Activated T-cell treated with anti-CD3 and anti-CD28 coated beads, Interleukin-2, amount 50 U/mL, for 4 hours (primary cell): ENCODE results near the gene B3GAT1. TPM values are rescaled to one million over a fixed set of nuclear protein-coding genes. Genes with fewer than 3 reads are reported as not detected.
A peak's percentile ranks its signal among the peaks of the same experiment; 100 is the strongest.
"Not testable (repeated sequence)": the region's sequence is repeated elsewhere in the genome, so short reads cannot be mapped to it uniquely, and the experiment has no call there.

Experiments used
- ATAC-seq, 2 donors: fragments of 200-7000 bp; cut with Tn5 transposase; one replicate each; pipeline ENCODE4 v1.10.0; 2021
- DNase-seq: peaks from one replicate; pipeline ENCODE4 v3.0.0-alpha.2; 2020
- H3K27me3 Mint-ChIP-seq: one replicate; pipeline ENCODE4 v1.8.0; 2021; ENCODE audit warnings: low read depth, mixed read lengths
- H3K36me3 Mint-ChIP-seq: one replicate; pipeline ENCODE4 v1.8.0; 2022; ENCODE audit warnings: mixed read lengths; ENCODE audit not compliant: insufficient read depth
- H3K4me1 Mint-ChIP-seq: one replicate; pipeline ENCODE4 v1.8.0; 2021; ENCODE audit warnings: low read depth, mixed read lengths
- H3K4me3 Mint-ChIP-seq: one replicate; pipeline ENCODE4 v1.8.0; 2021; ENCODE audit warnings: mild to moderate bottlenecking, moderate library complexity, mixed read lengths
- H3K9me3 Mint-ChIP-seq: one replicate; pipeline ENCODE4 v1.8.0; 2021; ENCODE audit warnings: mixed read lengths
- total RNA-seq, 3 donors: library from RNA; stranded (reverse); gene quantifications; one replicate each; pipeline ENCODE4 v1.2.1, GENCODE V29; 2021

Gene B3GAT1, protein sequence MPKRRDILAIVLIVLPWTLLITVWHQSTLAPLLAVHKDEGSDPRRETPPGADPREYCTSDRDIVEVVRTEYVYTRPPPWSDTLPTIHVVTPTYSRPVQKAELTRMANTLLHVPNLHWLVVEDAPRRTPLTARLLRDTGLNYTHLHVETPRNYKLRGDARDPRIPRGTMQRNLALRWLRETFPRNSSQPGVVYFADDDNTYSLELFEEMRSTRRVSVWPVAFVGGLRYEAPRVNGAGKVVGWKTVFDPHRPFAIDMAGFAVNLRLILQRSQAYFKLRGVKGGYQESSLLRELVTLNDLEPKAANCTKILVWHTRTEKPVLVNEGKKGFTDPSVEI
- under 1 TPM; 0.05 to 0.50 (median 0.33) TPM for total RNA-seq

DNA sequence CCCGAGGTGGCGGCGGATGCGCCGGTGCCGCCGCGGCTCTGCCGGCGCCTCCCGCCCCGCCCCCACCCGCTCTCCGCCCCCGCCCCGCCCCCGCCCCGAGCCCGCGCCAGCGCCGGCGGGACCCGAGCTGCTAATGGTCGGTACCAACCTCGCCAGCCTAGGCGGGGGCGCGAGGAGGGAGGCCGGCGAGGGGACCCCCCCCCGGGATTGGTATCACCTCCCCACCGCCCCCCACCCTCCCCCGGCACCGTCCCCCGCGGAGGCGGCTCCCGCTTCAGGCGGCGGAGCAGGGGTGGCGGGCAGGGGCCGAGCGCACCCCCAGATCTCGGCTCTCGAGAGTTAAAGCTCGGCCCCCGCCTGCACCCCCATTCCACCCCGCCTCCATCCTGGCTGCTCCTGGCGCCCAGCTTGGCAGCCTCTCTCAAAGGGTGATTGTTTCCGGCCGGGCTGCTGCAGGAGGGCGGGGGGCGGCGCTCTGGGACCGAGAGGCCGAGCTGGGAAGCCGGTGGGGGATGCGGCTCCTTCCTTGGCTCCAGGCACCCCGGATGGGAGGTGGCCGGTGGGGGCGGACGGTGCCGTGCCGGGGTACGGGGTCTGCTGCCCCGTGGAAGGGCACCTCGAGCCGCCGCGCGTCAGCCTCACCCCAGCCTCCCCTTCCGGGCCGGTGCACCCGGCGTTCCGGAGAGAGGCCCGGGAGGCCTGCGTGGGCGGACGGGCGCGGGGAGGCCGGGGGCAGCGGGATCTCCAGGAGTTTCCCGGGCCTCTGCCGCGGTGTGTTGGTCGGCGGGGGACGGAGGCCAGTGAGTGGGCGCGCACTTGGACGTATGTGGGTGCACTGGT is at the start of gene B3GAT1:
Gene B3GAT1, minus strand, starts transcription at position 40 of the 840 bp plus-strand sequence. CDS start 24,583 bp downstream, outside the sequence.
- H3K9me3 Mint-ChIP-seq: no peaks in the 10 kb centered on the region
- H3K4me1 Mint-ChIP-seq: peaks cover 11% of the 10 kb centered on the region
- peaks cover 61% of the 10 kb centered on the region for H3K27me3 Mint-ChIP-seq
- DNase-seq (no peak), ATAC-seq (peak; percentile 43 to 46)
- H3K4me3 Mint-ChIP-seq: peak within 1 kb of the TSS; percentile 71
- H3K36me3 Mint-ChIP-seq: no peaks in the 10 kb centered on the region

DNA sequence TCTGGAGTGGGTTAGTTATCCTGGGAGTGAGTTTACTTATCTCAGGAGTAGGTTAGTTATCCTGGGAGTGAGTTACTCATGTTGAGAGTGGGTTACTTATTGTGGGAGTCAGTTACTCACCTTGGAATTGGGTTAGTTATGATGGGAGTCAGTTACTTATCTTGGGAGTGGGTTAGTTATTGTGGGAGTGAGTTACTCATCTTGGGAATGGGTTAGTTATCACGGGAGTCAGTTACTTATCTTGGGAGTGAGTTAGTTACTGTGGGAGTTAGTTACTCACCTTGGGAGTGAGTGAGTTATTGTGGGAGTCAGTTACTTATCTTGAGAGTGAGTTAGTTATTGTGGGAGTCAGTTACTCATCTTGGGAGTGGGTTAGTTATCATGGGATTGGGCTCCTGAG is 49.6 kb upstream of the B3GAT1 start:
- peaks cover 3% of the 10 kb centered on the region for H3K9me3 Mint-ChIP-seq
- H3K27me3 Mint-ChIP-seq: peaks cover 22% of the 10 kb centered on the region
- no peak for DNase-seq
- ATAC-seq: no peak
- no peaks in the 10 kb centered on the region for H3K4me1 Mint-ChIP-seq
- no peak overlapping the region for H3K4me3 Mint-ChIP-seq
- H3K36me3 Mint-ChIP-seq: no peaks in the 10 kb centered on the region

DNA sequence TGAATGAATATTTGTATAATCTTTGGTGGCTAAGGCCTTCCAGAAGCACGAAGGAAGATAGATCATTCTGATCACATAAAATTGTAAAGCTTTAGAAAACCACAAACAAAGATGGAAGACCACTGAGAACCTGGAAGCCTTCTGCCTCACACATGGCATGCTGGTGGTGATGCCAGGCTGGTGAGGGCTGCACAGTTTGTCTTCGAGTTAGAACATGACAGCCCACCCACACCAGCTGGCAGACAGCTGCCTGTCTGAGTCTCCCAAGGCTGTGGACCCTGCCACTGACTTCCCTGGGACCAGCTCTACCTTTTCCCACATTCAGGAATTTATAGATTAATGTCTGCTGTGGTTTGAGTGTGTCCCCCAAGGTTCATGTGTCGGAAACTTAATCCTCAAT is 48.8 kb upstream of the B3GAT1 start:
- DNase-seq (no peak), ATAC-seq (no peak)
- peaks cover 22% of the 10 kb centered on the region for H3K27me3 Mint-ChIP-seq

DNA sequence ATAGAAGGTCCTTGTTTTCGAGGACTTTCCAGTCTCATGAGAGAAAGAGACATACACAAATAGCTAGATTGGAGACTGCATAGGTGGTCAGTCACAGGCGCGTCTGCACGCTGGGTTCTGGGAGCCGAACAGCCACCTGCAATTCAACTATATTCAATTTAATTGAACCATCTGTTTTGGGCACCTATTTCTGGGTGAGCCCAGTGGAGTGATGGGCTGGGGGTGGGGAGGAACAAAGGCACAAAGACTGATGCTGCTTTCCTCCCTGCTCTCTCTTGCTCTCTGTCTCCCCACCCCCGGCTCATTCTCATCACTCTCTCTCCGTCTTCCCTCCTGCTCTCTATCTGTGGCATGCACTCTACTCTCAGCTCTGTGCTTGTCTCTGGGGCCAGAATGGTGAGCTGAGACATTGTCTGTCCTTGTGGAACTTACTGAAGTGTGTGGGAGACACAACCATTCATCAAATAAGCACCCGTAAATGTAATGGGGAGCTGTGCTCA is 48.1 kb upstream of the B3GAT1 start:
- peaks cover 19% of the 10 kb centered on the region for H3K27me3 Mint-ChIP-seq
- no peaks in the 10 kb centered on the region for H3K36me3 Mint-ChIP-seq
- peaks cover 3% of the 10 kb centered on the region for H3K9me3 Mint-ChIP-seq
- no peaks in the 10 kb centered on the region for H3K4me1 Mint-ChIP-seq
- ATAC-seq (no peak), DNase-seq (no peak)
- no peak overlapping the region for H3K4me3 Mint-ChIP-seq

More for the DNA sequence above, 48.8 kb upstream of the B3GAT1 start:
- Mint-ChIP-seq H3K36me3 (no peaks in the 10 kb centered on the region), H3K9me3 (peaks cover 3% of the 10 kb centered on the region), H3K4me3 (no peak overlapping the region), H3K4me1 (no peaks in the 10 kb centered on the region)

DNA sequence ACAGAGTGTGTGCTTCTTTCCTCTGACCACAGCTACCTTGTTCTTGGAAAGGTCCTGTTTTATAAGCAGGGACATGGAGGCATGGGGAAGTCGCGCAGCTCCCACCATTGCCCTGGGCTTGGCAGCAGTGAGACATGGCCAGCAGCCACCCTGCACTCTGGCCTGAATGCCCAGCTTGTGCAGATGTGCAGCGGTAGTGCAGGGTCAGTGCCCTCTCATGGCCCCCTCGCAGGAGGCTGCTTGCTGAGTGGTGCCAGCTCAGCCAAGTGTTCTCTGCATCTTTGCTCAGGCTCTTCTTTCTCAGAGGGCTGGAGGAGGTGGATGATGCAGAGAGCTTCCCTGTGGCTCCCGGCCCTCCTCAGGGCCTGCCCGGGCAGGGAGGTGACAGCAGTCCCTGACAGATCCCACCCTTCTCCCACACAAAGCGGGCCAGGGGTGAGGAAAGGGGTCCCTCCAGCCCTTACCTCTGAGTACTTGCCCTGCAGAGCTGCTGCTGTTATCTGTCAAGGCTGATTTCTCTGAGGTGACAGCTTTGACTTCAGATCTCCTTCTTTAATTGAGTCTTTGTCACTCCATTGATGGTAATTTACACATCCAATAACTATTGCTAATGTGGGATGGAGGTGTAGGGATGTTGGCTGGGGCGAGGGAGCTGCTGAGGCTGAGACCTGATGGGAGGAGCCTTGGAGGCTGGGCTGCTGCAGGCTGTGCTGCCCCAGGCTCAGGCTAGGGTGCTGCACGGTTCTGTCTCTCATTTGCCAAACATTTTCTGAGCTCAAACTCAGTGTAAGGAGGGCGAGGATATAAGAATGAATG is 47.4 kb upstream of the B3GAT1 start:
- no peaks in the 10 kb centered on the region for H3K36me3 Mint-ChIP-seq

DNA sequence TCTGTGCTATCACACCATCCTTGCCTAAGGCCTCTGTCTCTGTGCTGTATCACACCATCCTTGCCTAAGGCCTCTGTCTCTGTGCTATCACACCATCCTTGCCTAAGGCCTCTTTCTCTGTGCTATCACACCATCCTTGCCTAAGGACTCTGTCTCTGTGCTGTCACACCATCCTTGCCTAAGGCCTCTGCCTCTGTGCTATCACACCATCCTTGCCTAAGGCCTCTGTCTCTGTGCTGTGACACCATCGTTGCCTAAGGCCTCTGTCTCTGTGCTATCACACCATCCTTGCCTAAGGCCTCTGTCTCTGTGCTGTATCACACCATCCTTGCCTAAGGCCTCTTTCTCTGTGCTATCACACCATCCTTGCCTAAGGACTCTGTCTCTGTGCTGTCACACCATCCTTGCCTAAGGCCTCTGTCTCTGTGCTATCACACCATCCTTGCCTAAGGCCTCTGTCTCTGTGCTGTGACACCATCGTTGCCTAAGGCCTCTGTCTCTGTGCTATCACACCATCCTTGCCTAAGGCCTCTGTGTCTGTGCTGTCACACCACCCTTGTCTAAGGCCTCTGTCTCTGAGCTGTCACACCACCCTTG is 45.5 kb upstream of the B3GAT1 start:
- H3K27me3 Mint-ChIP-seq: peaks cover 10% of the 10 kb centered on the region
- not testable (repeated sequence) for H3K36me3 Mint-ChIP-seq, ATAC-seq

More for the DNA sequence above, 47.4 kb upstream of the B3GAT1 start:
- no peak overlapping the region for H3K4me3 Mint-ChIP-seq
- H3K27me3 Mint-ChIP-seq: peaks cover 14% of the 10 kb centered on the region
- DNase-seq (no peak), ATAC-seq (no peak)
- peaks cover 3% of the 10 kb centered on the region for H3K9me3 Mint-ChIP-seq
- H3K4me1 Mint-ChIP-seq: no peaks in the 10 kb centered on the region

DNA sequence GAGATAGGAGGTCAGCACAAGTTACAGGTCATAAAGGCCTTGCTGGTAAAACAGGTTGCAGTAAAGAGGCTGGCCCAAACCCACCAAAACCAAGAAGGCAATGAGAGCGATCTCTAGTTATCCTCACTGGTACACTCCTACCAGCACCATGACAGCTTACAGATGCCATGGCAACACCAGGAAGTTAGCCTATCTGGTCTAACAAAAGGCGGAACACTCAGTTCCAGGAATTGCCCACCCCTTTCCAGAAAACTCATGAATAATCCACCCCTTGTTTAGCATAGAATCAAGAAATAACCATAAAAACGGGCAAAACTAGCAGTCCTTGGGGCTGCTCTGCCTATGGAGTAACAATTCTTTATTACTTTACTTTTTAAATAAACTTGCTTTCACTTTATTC is 43.5 kb upstream of the B3GAT1 start:
- Mint-ChIP-seq H3K36me3 (no peaks in the 10 kb centered on the region), H3K4me3 (no peak overlapping the region), H3K27me3 (peaks cover 3% of the 10 kb centered on the region), H3K4me1 (no peaks in the 10 kb centered on the region), H3K9me3 (peaks cover 3% of the 10 kb centered on the region)
- DNase-seq (no peak), ATAC-seq (no peak)

More for the DNA sequence above, 45.5 kb upstream of the B3GAT1 start:
- not testable (repeated sequence) for H3K9me3 Mint-ChIP-seq, DNase-seq, H3K4me1 Mint-ChIP-seq, H3K4me3 Mint-ChIP-seq

DNA sequence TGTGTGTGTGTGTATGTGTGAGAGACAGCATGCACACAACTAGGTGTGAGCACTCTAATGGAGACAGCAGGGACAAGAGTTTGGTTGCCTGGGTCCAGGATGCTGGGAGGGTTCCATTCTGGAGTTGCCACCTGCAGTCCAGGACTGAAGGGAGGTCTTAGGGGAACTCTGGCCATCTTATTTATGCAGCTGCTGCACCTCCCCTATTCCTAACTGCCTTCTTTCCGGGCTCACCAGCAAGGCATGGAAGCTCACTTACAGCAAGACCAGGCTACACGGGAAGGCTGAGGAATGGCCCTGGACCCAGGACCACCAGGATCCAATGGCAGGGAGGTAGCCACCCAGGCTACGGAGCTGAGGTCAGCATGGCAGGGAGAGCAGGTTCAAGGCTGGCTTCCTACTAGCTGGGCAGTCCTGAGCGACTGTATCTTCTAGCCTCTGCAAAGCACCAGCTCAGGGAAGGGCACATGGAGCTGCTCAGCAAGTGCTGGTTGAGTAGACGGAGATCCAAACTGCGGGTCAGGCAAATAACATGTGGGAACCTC is 42.2 kb upstream of the B3GAT1 start:
- H3K9me3 Mint-ChIP-seq: peaks cover 3% of the 10 kb centered on the region
- peaks cover 3% of the 10 kb centered on the region for H3K27me3 Mint-ChIP-seq
- no peaks in the 10 kb centered on the region for H3K36me3 Mint-ChIP-seq

DNA sequence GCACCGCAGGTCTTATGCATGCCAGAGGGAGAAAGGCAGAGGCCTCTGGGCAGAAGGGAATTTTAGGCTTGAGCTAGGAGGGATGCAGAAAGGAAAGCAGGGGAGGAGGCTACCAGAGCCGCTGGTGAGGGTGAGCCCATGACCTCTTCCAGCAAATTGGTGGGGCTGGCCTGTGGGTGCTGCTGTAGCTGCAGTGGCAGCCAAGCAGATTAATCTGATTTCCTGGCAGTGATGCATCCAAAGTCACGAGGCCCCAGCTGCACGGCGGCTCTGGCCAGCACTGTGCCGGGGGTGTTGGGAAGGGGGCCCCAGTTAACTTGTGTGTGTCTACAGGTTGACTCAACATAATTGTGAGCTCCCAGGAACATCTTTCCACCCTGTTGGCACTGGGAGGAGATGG is 41.4 kb upstream of the B3GAT1 start:
- peaks cover 3% of the 10 kb centered on the region for H3K27me3 Mint-ChIP-seq

More for the DNA sequence above, 42.2 kb upstream of the B3GAT1 start:
- DNase-seq: no peak
- H3K4me1 Mint-ChIP-seq: no peaks in the 10 kb centered on the region
- no peak overlapping the region for H3K4me3 Mint-ChIP-seq
- ATAC-seq: no peak

DNA sequence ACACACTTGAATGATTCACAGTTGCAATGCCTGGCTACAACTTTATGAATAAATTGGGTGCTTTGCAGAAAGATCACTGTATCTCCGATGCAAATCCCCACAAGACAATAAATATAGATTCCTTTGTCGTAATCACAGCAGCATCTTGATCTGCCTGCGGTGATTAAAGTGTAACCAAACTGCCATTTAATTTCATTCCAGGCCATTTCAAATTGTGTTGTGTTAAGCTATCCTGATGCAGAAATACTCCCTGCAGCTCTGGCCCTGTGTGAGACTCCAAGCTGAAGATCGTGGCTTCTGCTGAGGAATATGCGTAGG is 40.8 kb upstream of the B3GAT1 start:
- no peaks in the 10 kb centered on the region for H3K9me3 Mint-ChIP-seq
- DNase-seq: no peak
- H3K36me3 Mint-ChIP-seq: no peaks in the 10 kb centered on the region
- no peak overlapping the region for H3K4me3 Mint-ChIP-seq
- no peak for ATAC-seq
- H3K27me3 Mint-ChIP-seq: peaks cover 3% of the 10 kb centered on the region
- no peaks in the 10 kb centered on the region for H3K4me1 Mint-ChIP-seq

More for the DNA sequence above, 41.4 kb upstream of the B3GAT1 start:
- no peaks in the 10 kb centered on the region for H3K4me1 Mint-ChIP-seq
- H3K36me3 Mint-ChIP-seq: no peaks in the 10 kb centered on the region
- H3K9me3 Mint-ChIP-seq: no peaks in the 10 kb centered on the region
- no peak overlapping the region for H3K4me3 Mint-ChIP-seq
- DNase-seq (no peak), ATAC-seq (no peak)

DNA sequence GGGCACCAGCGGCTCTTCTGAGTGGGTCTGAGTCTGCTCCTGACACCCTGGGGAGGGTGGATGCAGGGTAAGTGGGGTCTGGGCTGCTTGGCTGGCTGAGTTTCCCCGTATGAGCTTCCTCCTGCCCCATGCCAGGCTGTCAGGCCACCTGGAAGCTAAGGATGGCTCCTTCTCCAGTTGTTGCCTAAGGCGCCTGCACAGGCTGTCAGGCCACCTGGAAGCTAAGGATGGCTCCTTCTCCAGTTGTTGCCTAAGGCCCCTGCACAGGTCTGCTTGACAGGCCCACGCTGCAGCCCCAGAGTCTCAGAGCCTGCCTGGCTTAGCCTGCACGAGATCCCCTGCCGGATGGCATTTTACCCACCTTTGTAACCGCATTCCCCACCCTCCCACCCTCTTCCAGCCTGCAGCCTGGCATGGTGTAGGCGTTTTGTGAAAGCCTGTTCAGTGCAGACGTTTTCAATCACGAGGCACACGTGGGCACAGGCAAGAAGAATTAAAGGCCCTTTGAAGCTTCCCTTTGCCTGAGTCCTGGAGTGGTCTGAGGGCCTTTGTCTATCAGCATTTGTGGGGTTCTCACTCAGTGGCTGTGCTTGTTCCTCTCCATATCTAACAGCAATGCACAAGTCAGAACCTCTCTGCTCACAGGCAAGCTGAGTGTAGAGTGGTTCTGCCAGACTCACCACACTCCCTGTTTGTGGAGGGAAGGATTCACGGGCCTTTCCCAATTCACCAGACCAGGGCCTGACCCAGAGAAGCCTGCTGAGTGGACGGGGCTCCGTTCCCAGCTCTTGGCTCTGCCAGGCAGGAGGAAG is 40.2 kb upstream of the B3GAT1 start:
- DNase-seq (no peak), ATAC-seq (no peak)
- Mint-ChIP-seq H3K4me3 (no peak overlapping the region), H3K36me3 (no peaks in the 10 kb centered on the region), H3K27me3 (peaks cover 3% of the 10 kb centered on the region), H3K4me1 (no peaks in the 10 kb centered on the region), H3K9me3 (no peaks in the 10 kb centered on the region)

DNA sequence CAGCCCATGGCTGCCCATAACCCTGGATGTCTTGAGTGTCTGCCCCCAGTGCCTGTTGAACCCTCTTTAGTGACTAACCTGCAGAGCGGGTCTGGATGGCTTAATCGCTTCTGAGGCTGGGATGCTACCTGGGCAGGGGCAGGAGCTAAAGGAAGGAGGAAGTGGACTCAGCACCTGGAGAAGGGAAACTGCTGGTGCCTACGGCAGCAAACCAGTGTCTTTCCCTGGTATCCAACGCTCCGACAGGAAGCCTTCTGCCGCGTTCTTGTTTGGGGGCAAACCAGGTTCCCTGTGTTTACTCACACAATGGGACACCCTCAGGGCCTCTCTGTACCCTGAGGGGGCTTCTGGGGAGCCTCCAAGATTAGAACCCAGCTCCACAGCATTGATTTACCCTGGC is 38.1 kb upstream of the B3GAT1 start:
- no peak overlapping the region for H3K4me3 Mint-ChIP-seq
- no peaks in the 10 kb centered on the region for H3K9me3 Mint-ChIP-seq
- ATAC-seq: no peak

DNA sequence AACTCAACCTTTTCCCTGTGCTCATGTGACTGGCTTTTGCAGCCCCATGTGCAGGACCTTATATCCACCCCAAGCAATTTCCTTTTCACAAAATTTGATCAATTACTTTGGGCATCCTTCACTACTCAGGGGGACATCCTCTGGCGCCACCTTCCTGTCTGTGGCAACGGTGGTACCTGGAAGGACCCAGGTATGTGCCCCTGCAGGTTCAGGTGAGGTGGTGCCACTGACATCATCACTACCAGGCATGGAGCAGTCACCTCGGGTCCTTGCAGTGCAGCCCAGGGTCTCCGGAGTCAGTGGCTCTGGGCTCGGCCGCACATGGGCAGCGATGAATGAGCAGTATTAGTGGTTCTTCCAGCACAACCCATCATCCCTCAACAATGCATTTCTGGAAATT is 37.7 kb upstream of the B3GAT1 start:
- Mint-ChIP-seq H3K9me3 (no peaks in the 10 kb centered on the region), H3K36me3 (no peaks in the 10 kb centered on the region), H3K27me3 (peaks cover 7% of the 10 kb centered on the region), H3K4me3 (no peak overlapping the region), H3K4me1 (no peaks in the 10 kb centered on the region)
- no peak for ATAC-seq
- DNase-seq: no peak

More for the DNA sequence above, 38.1 kb upstream of the B3GAT1 start:
- no peak for DNase-seq
- no peaks in the 10 kb centered on the region for H3K4me1 Mint-ChIP-seq
- H3K36me3 Mint-ChIP-seq: no peaks in the 10 kb centered on the region
- H3K27me3 Mint-ChIP-seq: peaks cover 7% of the 10 kb centered on the region
